HL-60/S4 treated with retinoic acid at 250 ng/mL for 4 days and 3 days (cell line): ENCODE measurements around the gene ITPKB.
"Not testable (repeated sequence)": the region's sequence is repeated elsewhere in the genome, so short reads cannot be mapped to it uniquely, and the experiment has no call there.

Source experiments
- in situ Hi-C: fragments of 300-500 bp; cut with MboI; formaldehyde crosslinking; loops from 2 replicates; pipeline ENCODE4 v1.7.0; 2022; ENCODE audit warnings: low sequenced_read_pairs

ITPKB gene

GRCh38 chr1:226732856-226733291, 6.2 kb downstream of the ITPKB start:
- in situ Hi-C loops: no loop called here

GRCh38 chr1:226731257-226731893, 7.7 kb downstream of the ITPKB start:
- in situ Hi-C loops: no loop called here

GRCh38 chr1:226730836-226731235, 8.2 kb downstream of the ITPKB start:
- in situ Hi-C loops: no loop called here

GRCh38 chr1:226730071-226730470, 9.0 kb downstream of the ITPKB start:
- in situ Hi-C loops: no loop called here

- in situ Hi-C loops: no loop called here
Observed at GRCh38 chr1:226728448-226728847, 10.6 kb downstream of the ITPKB start.

GRCh38 chr1:226725897-226726267, 13.2 kb downstream of the ITPKB start:
- in situ Hi-C loops: no loop called here

- in situ Hi-C loops: no loop called here
Observed at GRCh38 chr1:226723657-226724532, 15.2 kb downstream of the ITPKB start.

GRCh38 chr1:226722901-226723656, 16.0 kb downstream of the ITPKB start:
- in situ Hi-C loops: no loop called here

GRCh38 chr1:226722240-226722900, 16.7 kb downstream of the ITPKB start:
- in situ Hi-C loops: no loop called here

- in situ Hi-C loops: not testable (repeated sequence)
Observed at GRCh38 chr1:226720574-226720973, 18.5 kb downstream of the ITPKB start.

GRCh38 chr1:226719596-226720387, 19.3 kb downstream of the ITPKB start:
- in situ Hi-C loops: no loop called here

GRCh38 chr1:226717256-226717909, 21.7 kb downstream of the ITPKB start:
- in situ Hi-C loops: no loop called here

GRCh38 chr1:226716577-226716976, 22.5 kb downstream of the ITPKB start:
- in situ Hi-C loops: no loop called here

GRCh38 chr1:226714148-226714547, 24.9 kb downstream of the ITPKB start:
- in situ Hi-C loops: no loop called here

GRCh38 chr1:226712742-226713419, 26.2 kb downstream of the ITPKB start:
- in situ Hi-C loops: no loop called here

GRCh38 chr1:226711976-226712741, 26.9 kb downstream of the ITPKB start:
- in situ Hi-C loops: no loop called here

GRCh38 chr1:226710501-226710900, 28.6 kb downstream of the ITPKB start:
- in situ Hi-C loops: no loop called here

- in situ Hi-C loops: no loop called here
Observed at GRCh38 chr1:226709953-226710352, 29.1 kb downstream of the ITPKB start.
